GM12875 (cell line): ENCODE results near the gene SPPL2B.

Experiments
- H3K4me3 ChIP-seq: one replicate; pipeline ENCODE4 v1.5.1; 2011; ENCODE audit warnings: low read depth, low read length, control low read depth
- CTCF ChIP-seq: IDR thresholded peaks from 2 replicates; pipeline ENCODE4 v1.5.1; 2011; ENCODE audit warnings: low read depth, mild to moderate bottlenecking, control low read depth, inconsistent platforms, low read length, moderate library complexity, borderline replicate concordance; ENCODE audit not compliant: insufficient read depth

SPPL2B gene

GRCh38 chr19:2325281-2326046, 3.0 kb upstream of the SPPL2B start:
- TF ChIP-seq CTCF: no peak
- peak overlapping the region; percentile 27 for H3K4me3 ChIP-seq

GRCh38 chr19:2326699-2327360, 1.7 kb upstream of the SPPL2B start:
- no peak for TF ChIP-seq CTCF
- H3K4me3 ChIP-seq: no peak overlapping the region

GRCh38 chr19:2327773-2328400, 597 bp upstream of the SPPL2B start:
- TF ChIP-seq CTCF: no peak
- peak overlapping the region; percentile 99 for H3K4me3 ChIP-seq

DNA sequence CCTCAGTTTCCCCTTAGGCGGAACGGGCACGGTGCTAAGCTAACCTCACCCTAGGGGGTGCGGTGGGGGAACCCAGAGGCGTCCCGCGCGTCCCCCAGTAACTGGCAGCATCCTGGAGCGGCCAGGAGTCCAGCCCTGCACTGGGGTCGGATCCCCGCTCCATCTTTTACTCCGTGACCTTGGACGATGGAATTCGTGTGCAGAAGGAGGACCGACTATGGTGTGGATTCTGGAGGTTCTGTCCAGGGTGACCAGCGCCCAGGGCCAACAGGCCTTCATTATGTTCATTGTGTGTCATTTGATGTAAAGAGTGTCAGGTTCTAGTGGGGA, 630 bp downstream of the SPPL2B start:
- peak overlapping the region; percentile 99 for H3K4me3 ChIP-seq
- TF ChIP-seq CTCF: no peak

- no peak for TF ChIP-seq CTCF
- peak overlapping the region; percentile 99 for H3K4me3 ChIP-seq
These were observed 1.0 kb downstream of the SPPL2B start for GRCh38 chr19:2329501-2329916.

DNA sequence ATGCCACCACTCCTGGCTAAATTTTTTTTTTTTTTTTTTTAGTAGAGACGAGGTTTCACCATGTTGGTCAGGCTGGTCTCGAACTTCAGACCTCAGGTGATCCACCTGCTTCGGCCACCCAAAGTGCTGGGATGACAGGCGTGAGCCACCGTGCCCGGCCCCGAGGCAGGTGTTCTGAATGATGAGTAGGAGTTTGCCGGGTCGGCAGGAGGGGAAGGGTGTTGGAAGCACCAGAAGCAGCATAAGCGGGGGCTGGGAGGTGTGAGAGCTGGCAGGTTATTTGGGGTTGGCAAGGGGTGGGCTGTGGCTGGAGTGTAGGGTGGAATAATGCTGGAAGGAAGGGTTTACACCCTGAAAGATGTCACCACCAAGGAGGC, 1.8 kb downstream of the SPPL2B start:
- TF ChIP-seq CTCF: no peak
- no peak overlapping the region for H3K4me3 ChIP-seq
